OCI-LY3 (cell line): Measurements from ENCODE around the gene EIPR1.

Experiments used
- H2AFZ ChIP-seq: fragments of 200-600, 300-600 bp; shearing (Covaris generic); 2 replicates; pipeline ENCODE4 v1.6.0; 2014; ENCODE audit warnings: antibody characterized with exemption, low read depth, low read length
- H3K27ac ChIP-seq: fragments of 200-600, 300-600 bp; sonication (generic); 2 replicates; pipeline ENCODE4 v1.5.1; 2014; ENCODE audit warnings: mild to moderate bottlenecking, low read length, moderate library complexity, mixed read lengths
- H3K27me3 ChIP-seq: fragments of 200-600, 300-600 bp; sonication (generic); 2 replicates; pipeline ENCODE4 v1.6.1; 2014; ENCODE audit warnings: low read depth, low read length, mixed read lengths
- H3K36me3 ChIP-seq: fragments of 200-600, 300-600 bp; sonication (generic); replicated peaks from 2 replicates; pipeline ENCODE3; 2014; ENCODE audit warnings: low read depth, low read length, mixed read lengths
- H3K4me1 ChIP-seq: fragments of 300-600, 200-600 bp; sonication (generic); 2 replicates; pipeline ENCODE4 v1.6.1; 2014; ENCODE audit warnings: low read length, mixed read lengths
- H3K4me2 ChIP-seq: fragments of 200-600, 300-600 bp; sonication (generic); 2 replicates; pipeline ENCODE4 v1.6.1; 2014; ENCODE audit warnings: low read length, mixed read lengths
- H3K4me3 ChIP-seq: fragments of 300-600, 200-600 bp; sonication (generic); 2 replicates; pipeline ENCODE4 v1.5.1; 2014; ENCODE audit warnings: antibody characterized with exemption, mild to moderate bottlenecking, low read length, moderate library complexity
- H3K79me2 ChIP-seq: fragments of 300-600, 200-600 bp; shearing (Covaris generic); 2 replicates; pipeline ENCODE4 v1.6.1; 2014; ENCODE audit warnings: mild to moderate bottlenecking, low read length, mixed read lengths
- H3K9ac ChIP-seq: fragments of 300-600, 200-600 bp; shearing (Covaris generic); 2 replicates; pipeline ENCODE4 v1.6.0; 2014; ENCODE audit warnings: mild to moderate bottlenecking, low read length, moderate library complexity
- H3K9me3 ChIP-seq: fragments of 200-600, 300-600 bp; shearing (Covaris generic); 2 replicates; pipeline ENCODE4 v1.6.1; 2014; ENCODE audit warnings: low read length, mixed read lengths; ENCODE audit not compliant: insufficient read depth
- H4K20me1 ChIP-seq: fragments of 200-600, 300-600 bp; sonication (generic); 2 replicates; pipeline ENCODE4 v1.6.1; 2016; ENCODE audit warnings: low read length, mixed read lengths; ENCODE audit not compliant: insufficient read depth
- EZH2phosphoT487 ChIP-seq: fragments of 200-600 bp; shearing (Covaris generic); IDR thresholded peaks from 2 replicates; pipeline ENCODE4 v1.6.1; 2018; ENCODE audit warnings: antibody characterized with exemption, mixed run types, low read depth
- TF ChIP-seq, protein P1 (sequence below): fragments of 200-600, 300-600 bp; sonication (generic); IDR thresholded peaks from 2 replicates; pipeline ENCODE4 v1.5.1; 2014; ENCODE audit warnings: antibody characterized with exemption, low read length, low read depth

EIPR1 gene

DNA sequence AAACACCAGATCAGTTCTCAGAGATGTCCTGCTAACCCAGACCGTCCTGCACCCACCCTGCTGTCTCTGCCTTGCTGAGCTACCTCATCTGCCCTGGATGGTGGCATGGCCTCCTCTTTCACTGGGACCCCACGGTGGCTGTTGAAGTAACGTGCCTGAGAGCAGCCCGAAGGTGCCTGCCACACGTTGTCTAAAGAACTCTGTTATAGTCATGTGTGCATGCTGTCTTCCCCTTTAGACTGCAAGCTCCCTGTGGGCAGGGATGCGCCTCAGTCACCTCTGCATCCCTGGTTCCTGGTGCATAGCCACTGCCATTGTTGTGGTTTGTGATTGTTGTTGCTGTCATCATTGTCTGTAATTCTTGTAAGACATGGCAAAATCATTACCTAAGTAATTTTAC lies 235.9 kb downstream of the EIPR1 start:
- Histone ChIP-seq H3K79me2 (no peaks in the 10 kb centered on the region), H3K9me3 (no peaks in the 10 kb centered on the region), H3K27me3 (no peaks in the 10 kb centered on the region), H4K20me1 (no peaks in the 10 kb centered on the region), H3K4me2 (no peak overlapping the region), H3K9ac (no peak overlapping the region), H2AFZ (no peak overlapping the region), H3K4me1 (no peaks in the 10 kb centered on the region), H3K27ac (no peak overlapping the region), H3K36me3 (no peaks in the 10 kb centered on the region), H3K4me3 (no peak overlapping the region)
- TF ChIP-seq, protein P1, sequence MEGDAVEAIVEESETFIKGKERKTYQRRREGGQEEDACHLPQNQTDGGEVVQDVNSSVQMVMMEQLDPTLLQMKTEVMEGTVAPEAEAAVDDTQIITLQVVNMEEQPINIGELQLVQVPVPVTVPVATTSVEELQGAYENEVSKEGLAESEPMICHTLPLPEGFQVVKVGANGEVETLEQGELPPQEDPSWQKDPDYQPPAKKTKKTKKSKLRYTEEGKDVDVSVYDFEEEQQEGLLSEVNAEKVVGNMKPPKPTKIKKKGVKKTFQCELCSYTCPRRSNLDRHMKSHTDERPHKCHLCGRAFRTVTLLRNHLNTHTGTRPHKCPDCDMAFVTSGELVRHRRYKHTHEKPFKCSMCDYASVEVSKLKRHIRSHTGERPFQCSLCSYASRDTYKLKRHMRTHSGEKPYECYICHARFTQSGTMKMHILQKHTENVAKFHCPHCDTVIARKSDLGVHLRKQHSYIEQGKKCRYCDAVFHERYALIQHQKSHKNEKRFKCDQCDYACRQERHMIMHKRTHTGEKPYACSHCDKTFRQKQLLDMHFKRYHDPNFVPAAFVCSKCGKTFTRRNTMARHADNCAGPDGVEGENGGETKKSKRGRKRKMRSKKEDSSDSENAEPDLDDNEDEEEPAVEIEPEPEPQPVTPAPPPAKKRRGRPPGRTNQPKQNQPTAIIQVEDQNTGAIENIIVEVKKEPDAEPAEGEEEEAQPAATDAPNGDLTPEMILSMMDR = no peak
- no peak for TF ChIP-seq EZH2phosphoT487

DNA sequence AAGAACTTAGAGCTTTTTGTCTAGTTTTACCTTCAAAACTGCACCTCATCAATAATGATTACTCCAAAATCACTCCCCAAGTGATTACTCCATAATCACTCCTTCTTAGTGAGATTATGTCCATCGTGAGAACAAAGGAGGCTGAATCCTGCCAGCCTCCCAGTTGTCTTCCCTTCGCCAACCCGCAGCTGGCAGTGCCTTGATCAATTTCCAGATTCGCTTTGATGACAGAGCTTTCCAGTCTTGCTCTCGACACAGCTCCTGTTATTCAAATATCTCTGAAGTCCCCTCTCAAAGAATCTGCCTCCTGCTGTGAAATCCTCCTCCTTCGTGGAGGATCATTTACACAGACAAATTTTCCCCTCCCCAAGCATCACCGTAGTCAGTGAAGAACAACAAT lies 237.7 kb downstream of the EIPR1 start:
- Histone ChIP-seq H3K79me2 (no peaks in the 10 kb centered on the region), H3K4me1 (no peaks in the 10 kb centered on the region), H3K36me3 (no peaks in the 10 kb centered on the region), H2AFZ (no peak overlapping the region), H3K9me3 (no peaks in the 10 kb centered on the region), H3K27me3 (no peaks in the 10 kb centered on the region), H4K20me1 (no peaks in the 10 kb centered on the region), H3K4me2 (no peak overlapping the region), H3K9ac (no peak overlapping the region), H3K4me3 (no peak overlapping the region), H3K27ac (no peak overlapping the region)
- TF ChIP-seq, protein P1 = no peak
- no peak for TF ChIP-seq EZH2phosphoT487
